BE2C (cell line): Measurements from ENCODE around the gene NACAD.

Source experiments
- DNase-seq: peaks from one replicate; pipeline ENCODE4 v3.0.0-alpha.2; 2020
- H3K27me3 ChIP-seq: fragments of 250-450 bp; sonication (Bioruptor Pico); 2 replicates; pipeline ENCODE4 v1.5.1; 2020; ENCODE audit warnings: mild to moderate bottlenecking
- H3K36me3 ChIP-seq: fragments of 250-450 bp; sonication (Bioruptor Pico); 2 replicates; pipeline ENCODE4 v1.5.1; 2020; ENCODE audit warnings: mild to moderate bottlenecking
- H3K4me1 ChIP-seq: fragments of 250-450 bp; sonication (Bioruptor Pico); 2 replicates; pipeline ENCODE4 v1.5.1; 2020
- H3K4me3 ChIP-seq: 2 replicates; pipeline ENCODE4 v1.5.1; 2011; ENCODE audit warnings: low read depth, low read length
- H3K9me3 ChIP-seq: fragments of 250-450 bp; sonication (Bioruptor Pico); 2 replicates; pipeline ENCODE4 v1.5.1; 2020
- TF ChIP-seq, protein P1 (sequence below): IDR thresholded peaks from 2 replicates; pipeline ENCODE4 v1.5.1; 2012; ENCODE audit warnings: mild to moderate bottlenecking, low read depth, low read length

The NACAD gene

DNA sequence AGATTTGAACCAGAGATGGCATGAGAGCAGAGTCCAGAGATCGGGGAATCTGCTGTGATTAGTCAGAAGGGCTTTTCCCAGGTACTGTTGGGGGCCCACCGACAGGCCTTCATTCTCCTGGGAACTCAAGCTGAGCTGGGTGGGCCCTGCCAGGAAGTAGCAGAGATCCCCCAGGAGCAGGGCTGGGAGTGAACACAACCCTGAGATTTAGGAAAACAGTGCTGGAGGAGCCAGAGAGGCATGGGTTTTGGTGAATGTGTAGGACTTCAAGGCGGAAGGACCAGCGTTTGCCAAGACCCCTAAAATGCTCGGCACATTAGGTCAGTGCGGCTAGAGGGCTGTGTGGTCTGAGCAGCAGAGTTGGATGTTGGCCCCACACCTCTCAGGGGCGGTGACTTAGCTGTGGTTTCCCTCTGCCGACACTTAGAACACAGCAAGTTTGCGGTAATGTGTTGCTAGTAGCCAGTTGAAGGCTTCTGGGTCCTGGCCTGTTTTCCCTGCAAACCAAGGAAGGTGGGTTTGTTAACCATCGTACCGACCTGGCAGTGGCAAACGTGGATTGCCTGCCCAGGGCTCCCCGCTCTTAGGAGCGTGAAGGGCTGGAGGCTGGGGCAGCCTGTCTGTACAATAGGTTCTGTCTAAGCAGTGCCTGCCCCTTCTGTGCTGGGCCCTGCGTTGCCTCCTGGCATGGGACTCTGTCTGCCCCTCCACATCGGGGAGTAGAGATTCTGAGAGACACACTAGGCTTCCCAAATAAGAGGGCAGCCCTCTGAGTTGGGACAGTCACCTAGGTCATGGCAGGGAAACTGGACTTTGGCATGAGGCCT lies 14.0 kb downstream of the NACAD start:
- no peaks in the 10 kb centered on the region for H3K27me3 ChIP-seq
- peaks cover 8% of the 10 kb centered on the region for H3K36me3 ChIP-seq
- H3K4me3 ChIP-seq, result peak overlapping the region; percentile 23
- TF ChIP-seq, protein P1, sequence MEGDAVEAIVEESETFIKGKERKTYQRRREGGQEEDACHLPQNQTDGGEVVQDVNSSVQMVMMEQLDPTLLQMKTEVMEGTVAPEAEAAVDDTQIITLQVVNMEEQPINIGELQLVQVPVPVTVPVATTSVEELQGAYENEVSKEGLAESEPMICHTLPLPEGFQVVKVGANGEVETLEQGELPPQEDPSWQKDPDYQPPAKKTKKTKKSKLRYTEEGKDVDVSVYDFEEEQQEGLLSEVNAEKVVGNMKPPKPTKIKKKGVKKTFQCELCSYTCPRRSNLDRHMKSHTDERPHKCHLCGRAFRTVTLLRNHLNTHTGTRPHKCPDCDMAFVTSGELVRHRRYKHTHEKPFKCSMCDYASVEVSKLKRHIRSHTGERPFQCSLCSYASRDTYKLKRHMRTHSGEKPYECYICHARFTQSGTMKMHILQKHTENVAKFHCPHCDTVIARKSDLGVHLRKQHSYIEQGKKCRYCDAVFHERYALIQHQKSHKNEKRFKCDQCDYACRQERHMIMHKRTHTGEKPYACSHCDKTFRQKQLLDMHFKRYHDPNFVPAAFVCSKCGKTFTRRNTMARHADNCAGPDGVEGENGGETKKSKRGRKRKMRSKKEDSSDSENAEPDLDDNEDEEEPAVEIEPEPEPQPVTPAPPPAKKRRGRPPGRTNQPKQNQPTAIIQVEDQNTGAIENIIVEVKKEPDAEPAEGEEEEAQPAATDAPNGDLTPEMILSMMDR, result no peak
- no peaks in the 10 kb centered on the region for H3K9me3 ChIP-seq
- H3K4me1 ChIP-seq, result peaks cover 28% of the 10 kb centered on the region
- DNase-seq, result no peak

DNA sequence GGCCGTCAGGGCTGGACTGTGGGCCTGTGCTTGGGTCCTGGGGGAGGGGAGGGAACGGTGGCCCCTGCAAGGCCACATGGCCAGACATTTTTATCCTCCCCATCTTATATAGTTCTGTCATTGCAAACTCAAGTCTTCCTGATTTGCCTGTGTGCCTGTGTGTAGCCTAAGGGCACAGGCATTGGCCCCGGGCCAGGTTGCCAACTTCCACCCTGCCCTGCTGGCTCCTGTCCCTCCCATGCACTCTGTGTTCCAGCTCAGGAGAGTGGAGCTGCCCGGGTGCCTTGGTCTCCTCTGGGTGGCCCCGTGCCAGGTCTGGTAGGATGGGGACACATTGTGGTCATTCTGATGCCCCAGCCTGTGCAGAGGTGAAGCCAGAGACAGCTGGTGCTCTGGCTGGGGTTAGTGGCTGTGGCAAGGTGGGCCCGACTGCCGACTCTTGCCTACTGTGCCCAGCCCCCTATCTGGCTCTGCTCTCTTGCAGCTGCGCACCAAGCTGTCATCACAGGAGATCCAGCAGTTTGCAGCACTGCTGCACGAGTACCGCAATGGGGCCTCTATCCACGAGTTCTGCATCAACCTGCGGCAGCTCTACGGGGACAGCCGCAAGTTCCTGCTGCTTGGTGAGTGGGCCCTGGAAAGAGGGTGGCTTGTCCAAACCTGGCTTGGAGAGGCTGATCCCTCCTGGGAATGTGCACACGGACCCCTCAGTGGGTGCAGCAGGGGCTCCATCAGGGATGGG lies 14.8 kb downstream of the NACAD start:
- Histone ChIP-seq H3K4me1 (peaks cover 28% of the 10 kb centered on the region), H3K27me3 (no peaks in the 10 kb centered on the region), H3K4me3 (peak overlapping the region; percentile 23), H3K36me3 (peaks cover 8% of the 10 kb centered on the region), H3K9me3 (no peaks in the 10 kb centered on the region)
- DNase-seq, result peak; percentile 94
- TF ChIP-seq, protein P1, result no peak

DNA sequence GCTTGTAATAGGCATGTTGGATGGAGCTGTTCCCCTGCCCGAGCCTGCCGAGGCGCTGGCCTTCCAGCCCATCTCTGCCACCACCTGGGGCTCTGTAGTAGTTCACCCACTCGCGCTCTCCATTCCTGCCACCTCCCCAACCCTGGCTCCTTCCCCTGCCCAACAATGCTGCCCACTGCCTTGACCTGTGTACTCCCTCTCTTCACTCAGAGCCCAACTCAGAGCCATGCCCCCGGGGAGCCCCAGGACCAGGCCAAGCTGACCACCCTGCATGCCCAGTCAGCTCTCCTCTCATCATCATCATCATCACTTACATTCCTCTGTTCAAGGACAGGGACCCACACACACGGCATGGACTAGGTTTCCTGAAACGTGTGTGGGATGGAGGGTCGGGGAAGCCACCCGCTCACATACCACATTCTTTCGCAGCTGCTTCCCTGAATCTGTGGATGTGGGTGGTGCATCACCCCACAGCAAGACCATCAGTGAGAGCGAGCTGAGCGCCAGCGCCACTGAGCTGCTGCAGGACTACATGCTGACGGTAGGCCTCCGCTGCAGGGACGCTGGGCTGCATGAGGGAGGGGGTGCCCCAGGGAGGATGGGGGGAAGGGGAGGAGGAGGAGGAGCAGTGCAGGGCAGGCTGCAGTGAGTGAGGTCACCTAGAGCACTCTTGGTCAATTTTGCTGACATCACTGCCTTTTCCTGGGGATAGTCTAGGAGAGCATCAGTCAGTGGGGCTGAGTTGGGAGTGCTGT lies 15.6 kb downstream of the NACAD start:
- Histone ChIP-seq H3K4me1 (peaks cover 28% of the 10 kb centered on the region), H3K36me3 (peaks cover 8% of the 10 kb centered on the region), H3K9me3 (no peaks in the 10 kb centered on the region), H3K27me3 (no peaks in the 10 kb centered on the region), H3K4me3 (peak overlapping the region; percentile 23)
- TF ChIP-seq, protein P1, result peak; percentile 46
- DNase-seq, result peak; percentile 78

DNA sequence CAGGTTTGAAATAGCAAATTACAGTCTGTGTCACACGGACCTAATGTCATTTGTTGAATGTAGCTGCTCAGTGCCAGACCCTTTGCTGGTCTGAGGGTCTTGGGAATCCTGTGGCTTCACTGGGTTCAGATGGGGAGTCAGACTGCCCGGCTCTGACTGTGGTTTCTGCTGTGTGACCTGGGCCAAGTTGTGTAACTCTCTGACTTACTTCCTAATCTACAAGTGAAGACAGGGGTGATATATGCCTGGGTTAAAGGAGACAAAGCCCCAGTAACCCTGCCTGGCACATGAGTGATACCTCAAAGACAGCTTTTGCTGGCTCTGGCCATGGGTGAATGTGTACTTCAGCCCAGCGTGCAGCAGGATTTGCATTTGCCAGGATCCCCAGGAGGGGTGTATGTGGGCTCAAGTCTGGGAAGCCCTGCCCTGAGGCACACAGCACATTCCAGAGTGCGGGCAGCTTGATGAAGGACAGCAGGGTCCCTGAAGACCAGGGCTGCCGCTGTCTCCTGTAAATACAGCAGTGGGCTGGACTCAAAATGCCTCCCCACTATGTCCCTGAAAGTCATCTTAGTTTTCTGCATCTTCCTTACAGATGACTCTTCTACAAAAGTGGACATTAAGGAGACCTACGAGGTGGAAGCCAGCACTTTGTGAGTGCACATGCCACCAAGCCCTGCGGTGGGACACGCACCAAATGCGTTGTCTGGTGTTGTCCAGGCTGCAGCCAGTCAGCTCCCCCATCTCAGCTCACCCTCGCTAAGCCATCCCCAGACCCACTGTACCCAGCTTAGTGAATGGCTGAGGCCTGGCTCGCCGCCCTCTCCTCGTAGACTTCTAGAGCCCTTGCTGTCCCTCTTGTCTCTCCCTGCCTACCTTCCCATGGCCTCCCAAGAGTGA lies 16.4 kb downstream of the NACAD start:
- H3K4me3 ChIP-seq, result peak overlapping the region; percentile 23

DNA sequence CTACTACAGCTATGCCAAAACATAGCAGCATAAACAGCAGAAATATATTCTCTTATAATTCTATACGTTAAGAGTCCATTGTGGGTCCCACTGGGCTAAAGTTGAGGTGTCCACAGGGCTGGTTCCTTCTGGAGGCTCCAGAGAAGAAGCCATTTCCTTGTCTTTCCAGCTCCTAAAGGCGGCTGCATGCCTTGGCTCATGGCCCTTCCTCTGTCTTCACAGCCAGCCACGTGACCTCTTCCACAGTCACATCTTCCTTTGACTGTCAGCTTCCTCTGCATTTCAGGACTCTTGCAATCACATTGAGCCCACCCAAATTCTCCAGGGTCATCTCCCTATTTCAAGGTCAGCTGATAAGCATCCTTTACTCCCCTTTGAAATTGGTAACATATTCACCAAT lies 17.2 kb downstream of the NACAD start:
- TF ChIP-seq, protein P1, result no peak
- H3K27me3 ChIP-seq, result no peaks in the 10 kb centered on the region
- peaks cover 8% of the 10 kb centered on the region for H3K36me3 ChIP-seq

More for the DNA sequence above, 16.4 kb downstream of the NACAD start:
- TF ChIP-seq, protein P1, result no peak
- Histone ChIP-seq H3K27me3 (no peaks in the 10 kb centered on the region), H3K4me1 (peaks cover 28% of the 10 kb centered on the region), H3K9me3 (no peaks in the 10 kb centered on the region), H3K36me3 (peaks cover 8% of the 10 kb centered on the region)
- no peak for DNase-seq

More for the DNA sequence above, 17.2 kb downstream of the NACAD start:
- Histone ChIP-seq H3K4me3 (no peak overlapping the region), H3K4me1 (peaks cover 28% of the 10 kb centered on the region), H3K9me3 (no peaks in the 10 kb centered on the region)
- DNase-seq, result no peak
